Parathyroid adenoma (tissue), 2 donors: Measurements from ENCODE around the gene DEFB124.

Experiments
- H2AFZ ChIP-seq: fragments of 300-600 bp; sonication (generic); one replicate; pipeline ENCODE4 v1.7.0; 2017; ENCODE audit warnings: antibody characterized with exemption, mild to moderate bottlenecking
- H3K27ac ChIP-seq: fragments of 300-600 bp; sonication (generic); one replicate; pipeline ENCODE4 v1.7.0; 2017
- H3K27me3 ChIP-seq: fragments of 300-600 bp; sonication (generic); one replicate; pipeline ENCODE4 v1.7.0; 2017; ENCODE audit warnings: low read length; ENCODE audit not compliant: control insufficient read depth, insufficient read depth
- H3K36me3 ChIP-seq: fragments of 300-600 bp; sonication (generic); one replicate; pipeline ENCODE4 v1.7.0; 2017; ENCODE audit warnings: low read length; ENCODE audit not compliant: control insufficient read depth, insufficient read depth
- H3K4me1 ChIP-seq: fragments of 300-600 bp; sonication (generic); one replicate; pipeline ENCODE4 v1.7.0; 2017; ENCODE audit warnings: control low read depth
- H3K4me2 ChIP-seq: fragments of 300-600 bp; sonication (generic); one replicate; pipeline ENCODE4 v1.7.0; 2017; ENCODE audit warnings: low read length
- H3K4me3 ChIP-seq: fragments of 300-600 bp; sonication (generic); one replicate; pipeline ENCODE4 v1.7.0; 2017; ENCODE audit warnings: low read depth, low read length
- H3K79me2 ChIP-seq: fragments of 300-600 bp; sonication (generic); one replicate; pipeline ENCODE4 v1.7.0; 2017; ENCODE audit warnings: control low read depth
- H3K9ac ChIP-seq: fragments of 300-600 bp; sonication (generic); one replicate; pipeline ENCODE4 v1.7.0; 2017; ENCODE audit warnings: mild to moderate bottlenecking
- H3K9me3 ChIP-seq: fragments of 300-600 bp; sonication (generic); one replicate; pipeline ENCODE4 v1.7.0; 2017; ENCODE audit warnings: low read length; ENCODE audit not compliant: control insufficient read depth
- CTCF ChIP-seq: fragments of 300-600 bp; sonication (generic); IDR thresholded peaks from one replicate; pipeline ENCODE4 v1.7.0; 2017; ENCODE audit warnings: antibody characterized with exemption, mild to moderate bottlenecking
- donor health status: primary hyperparathyroidism.

Gene DEFB124

GRCh38 chr20:31489152-31489551 is 14.2 kb upstream of the DEFB124 start:
- Histone ChIP-seq H3K36me3 (no peaks in the 10 kb centered on the region), H3K79me2 (no peaks in the 10 kb centered on the region), H3K4me3 (no peak overlapping the region), H3K4me1 (no peaks in the 10 kb centered on the region), H3K27ac (no peak overlapping the region), H3K9ac (no peak overlapping the region), H3K9me3 (no peaks in the 10 kb centered on the region), H2AFZ (no peak overlapping the region), H3K27me3 (no peaks in the 10 kb centered on the region), H3K4me2 (no peak overlapping the region)
- TF ChIP-seq CTCF = no peak

GRCh38 chr20:31488115-31488514 is 13.2 kb upstream of the DEFB124 start:
- Histone ChIP-seq H3K36me3 (no peaks in the 10 kb centered on the region), H3K9ac (no peak overlapping the region), H3K27ac (no peak overlapping the region), H3K4me1 (no peaks in the 10 kb centered on the region), H3K4me2 (no peak overlapping the region), H2AFZ (no peak overlapping the region), H3K4me3 (no peak overlapping the region), H3K79me2 (no peaks in the 10 kb centered on the region), H3K9me3 (no peaks in the 10 kb centered on the region), H3K27me3 (no peaks in the 10 kb centered on the region)
- no peak for TF ChIP-seq CTCF

GRCh38 chr20:31485450-31486339 is 10.8 kb upstream of the DEFB124 start:
- H3K36me3 ChIP-seq = no peaks in the 10 kb centered on the region
- H3K4me1 ChIP-seq = no peaks in the 10 kb centered on the region
- H2AFZ ChIP-seq = peak overlapping the region; percentile 61
- TF ChIP-seq CTCF = no peak
- H3K4me2 ChIP-seq = no peak overlapping the region
- no peaks in the 10 kb centered on the region for H3K27me3 ChIP-seq
- no peaks in the 10 kb centered on the region for H3K79me2 ChIP-seq
- H3K9me3 ChIP-seq = no peaks in the 10 kb centered on the region
- H3K9ac ChIP-seq = no peak overlapping the region
- H3K4me3 ChIP-seq = no peak overlapping the region
- H3K27ac ChIP-seq = peak overlapping the region; percentile 51

GRCh38 chr20:31484001-31484400 is 9.1 kb upstream of the DEFB124 start:
- Histone ChIP-seq H3K27ac (no peak overlapping the region), H3K9ac (no peak overlapping the region), H3K4me2 (no peak overlapping the region), H3K36me3 (no peaks in the 10 kb centered on the region), H2AFZ (no peak overlapping the region), H3K79me2 (no peaks in the 10 kb centered on the region), H3K9me3 (no peaks in the 10 kb centered on the region), H3K4me1 (no peaks in the 10 kb centered on the region), H3K27me3 (no peaks in the 10 kb centered on the region), H3K4me3 (no peak overlapping the region)
- no peak for TF ChIP-seq CTCF
